D341Med (cell line): ENCODE measurements around the gene TDP2.

Experiments
- DNase-seq: peaks from one replicate; pipeline ENCODE4 v3.0.0; 2012; ENCODE audit warnings: low spot score

Gene TDP2

GRCh38 chr6:24666641-24667377 is at the start of gene TDP2, which contains the start of gene ACOT13:
Gene TDP2 (minus strand): TSS chr6:24666899. CDS start chr6:24666862, 37 bp downstream.
Gene ACOT13 (plus strand): TSS chr6:24667077. CDS start chr6:24667264, 187 bp downstream.
- DNase-seq: peak; percentile 98

GRCh38 chr6:24710519-24711303 is 44.0 kb upstream of the TDP2 start:
- no peak for DNase-seq

- DNase-seq: no peak
Observed at GRCh38 chr6:24709014-24709711, 42.5 kb upstream of the TDP2 start.

GRCh38 chr6:24708612-24709011 is 41.9 kb upstream of the TDP2 start:
- DNase-seq: no peak

GRCh38 chr6:24704468-24704867 is 37.8 kb upstream of the TDP2 start:
- DNase-seq: no peak

- DNase-seq: no peak
Observed at GRCh38 chr6:24702720-24703282, 36.1 kb upstream of the TDP2 start.

- no peak for DNase-seq
Observed at GRCh38 chr6:24699521-24700359, 33.0 kb upstream of the TDP2 start.

GRCh38 chr6:24696097-24696496 is 29.4 kb upstream of the TDP2 start:
- DNase-seq: no peak

- peak; percentile 47 for DNase-seq
Observed at GRCh38 chr6:24695635-24696034, 28.9 kb upstream of the TDP2 start.

- no peak for DNase-seq
Observed at GRCh38 chr6:24694198-24694597, 27.5 kb upstream of the TDP2 start.

GRCh38 chr6:24692848-24693592 is 26.3 kb upstream of the TDP2 start:
- DNase-seq: no peak

- DNase-seq: no peak
Observed at GRCh38 chr6:24692415-24692814, 25.7 kb upstream of the TDP2 start.

- DNase-seq: no peak
Observed at GRCh38 chr6:24692003-24692402, 25.3 kb upstream of the TDP2 start.

- no peak for DNase-seq
Observed at GRCh38 chr6:24691550-24691949, 24.9 kb upstream of the TDP2 start.

- no peak for DNase-seq
Observed at GRCh38 chr6:24690593-24690992, 23.9 kb upstream of the TDP2 start.

GRCh38 chr6:24689964-24690363 is 23.3 kb upstream of the TDP2 start:
- DNase-seq: no peak

GRCh38 chr6:24686946-24687345 is 20.2 kb upstream of the TDP2 start:
- no peak for DNase-seq

GRCh38 chr6:24686408-24686807 is 19.7 kb upstream of the TDP2 start:
- no peak for DNase-seq

- no peak for DNase-seq
Observed at GRCh38 chr6:24683297-24684296, 16.9 kb upstream of the TDP2 start.
